Glutamatergic neuron (in vitro differentiated cells): ENCODE data around the gene RAB14. TPM values are rescaled to one million over a fixed set of nuclear protein-coding genes. Genes with fewer than 3 reads are reported as not detected.

Experiments
- DNase-seq: peaks from one replicate; pipeline ENCODE4 v3.0.0; 2022
- H3K27ac Mint-ChIP-seq: one replicate; pipeline ENCODE4 v1.8.0; 2020; ENCODE audit warnings: mild to moderate bottlenecking, mixed read lengths, inconsistent platforms; ENCODE audit not compliant: unreplicated experiment
- H3K27me3 Mint-ChIP-seq: one replicate; pipeline ENCODE4 v1.8.0; 2020; ENCODE audit warnings: mild to moderate bottlenecking, moderate library complexity, mixed read lengths, inconsistent platforms; ENCODE audit not compliant: unreplicated experiment
- H3K36me3 Mint-ChIP-seq: one replicate; pipeline ENCODE4 v1.8.0; 2020; ENCODE audit warnings: mild to moderate bottlenecking, mixed read lengths, inconsistent platforms; ENCODE audit not compliant: unreplicated experiment
- H3K4me1 Mint-ChIP-seq: one replicate; pipeline ENCODE4 v1.8.0; 2020; ENCODE audit warnings: mild to moderate bottlenecking, low read depth, mixed read lengths, inconsistent platforms; ENCODE audit not compliant: unreplicated experiment
- H3K4me3 Mint-ChIP-seq: one replicate; pipeline ENCODE4 v1.8.0; 2020; ENCODE audit warnings: mild to moderate bottlenecking, mixed read lengths, inconsistent platforms; ENCODE audit not compliant: unreplicated experiment
- H3K9me3 Mint-ChIP-seq: one replicate; pipeline ENCODE4 v1.8.0; 2020; ENCODE audit warnings: mild to moderate bottlenecking, moderate library complexity, mixed read lengths, inconsistent platforms; ENCODE audit not compliant: unreplicated experiment
- total RNA-seq: library from RNA; stranded (reverse); fragmentation: NEBNext Ultra II Directional; extraction: Animal tissue kit (Norgen Biotek cat#: 25700); gene quantifications from one replicate; pipeline ENCODE4 v1.2.1, GENCODE V29; 2021; ENCODE audit not compliant: unreplicated experiment
- TF ChIP-seq, protein P1 (sequence below): fragments of 200-600 bp; sonication (generic); IDR thresholded peaks from one replicate; pipeline ENCODE4 v1.5.0; 2021; ENCODE audit not compliant: partially characterized antibody, unreplicated experiment

Gene RAB14
- total RNA-seq, 1 donor from 2014 or later, result 50.7 TPM

DNA sequence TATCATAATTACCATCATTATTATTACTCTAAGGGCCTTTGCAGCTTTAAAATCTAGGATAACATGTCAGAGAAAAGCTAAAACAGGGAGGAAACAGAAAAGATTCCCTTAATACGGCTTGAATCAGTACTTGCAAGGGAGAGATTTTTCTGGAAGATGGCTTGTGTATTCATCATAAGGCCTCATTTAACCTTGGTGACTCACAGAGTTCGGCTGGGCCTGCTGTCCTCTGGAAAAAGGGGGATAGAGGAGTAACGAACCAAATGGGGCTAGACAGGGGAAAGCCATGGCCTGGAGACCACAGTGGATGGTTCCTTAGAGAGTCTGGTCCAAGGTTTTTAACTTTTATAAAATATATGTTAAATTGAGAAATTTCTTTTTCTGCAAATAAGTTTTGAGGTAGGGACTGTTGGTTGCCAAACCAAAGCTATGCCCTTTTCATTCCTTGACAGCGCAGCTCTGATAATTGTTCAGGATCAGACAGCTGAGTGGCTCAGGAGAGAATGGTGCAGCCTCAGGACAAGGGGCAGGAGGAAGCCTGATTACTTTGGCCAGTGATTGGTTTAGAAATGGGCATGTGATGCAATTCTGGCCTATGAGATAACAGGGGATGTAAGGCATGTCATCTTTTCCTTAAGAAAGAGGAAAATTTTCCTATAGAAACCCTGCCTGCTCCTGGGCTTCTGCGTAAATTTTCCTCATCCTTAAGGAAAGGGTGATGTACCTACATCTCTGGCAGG lies 40.7 kb upstream of the RAB14 start:
- Mint-ChIP-seq H3K4me3 (no peak overlapping the region), H3K36me3 (peaks cover 4% of the 10 kb centered on the region), H3K9me3 (no peaks in the 10 kb centered on the region), H3K4me1 (no peaks in the 10 kb centered on the region), H3K27ac (no peak overlapping the region), H3K27me3 (no peaks in the 10 kb centered on the region)
- TF ChIP-seq, protein P1, sequence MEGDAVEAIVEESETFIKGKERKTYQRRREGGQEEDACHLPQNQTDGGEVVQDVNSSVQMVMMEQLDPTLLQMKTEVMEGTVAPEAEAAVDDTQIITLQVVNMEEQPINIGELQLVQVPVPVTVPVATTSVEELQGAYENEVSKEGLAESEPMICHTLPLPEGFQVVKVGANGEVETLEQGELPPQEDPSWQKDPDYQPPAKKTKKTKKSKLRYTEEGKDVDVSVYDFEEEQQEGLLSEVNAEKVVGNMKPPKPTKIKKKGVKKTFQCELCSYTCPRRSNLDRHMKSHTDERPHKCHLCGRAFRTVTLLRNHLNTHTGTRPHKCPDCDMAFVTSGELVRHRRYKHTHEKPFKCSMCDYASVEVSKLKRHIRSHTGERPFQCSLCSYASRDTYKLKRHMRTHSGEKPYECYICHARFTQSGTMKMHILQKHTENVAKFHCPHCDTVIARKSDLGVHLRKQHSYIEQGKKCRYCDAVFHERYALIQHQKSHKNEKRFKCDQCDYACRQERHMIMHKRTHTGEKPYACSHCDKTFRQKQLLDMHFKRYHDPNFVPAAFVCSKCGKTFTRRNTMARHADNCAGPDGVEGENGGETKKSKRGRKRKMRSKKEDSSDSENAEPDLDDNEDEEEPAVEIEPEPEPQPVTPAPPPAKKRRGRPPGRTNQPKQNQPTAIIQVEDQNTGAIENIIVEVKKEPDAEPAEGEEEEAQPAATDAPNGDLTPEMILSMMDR, result no peak
- no peak for DNase-seq

DNA sequence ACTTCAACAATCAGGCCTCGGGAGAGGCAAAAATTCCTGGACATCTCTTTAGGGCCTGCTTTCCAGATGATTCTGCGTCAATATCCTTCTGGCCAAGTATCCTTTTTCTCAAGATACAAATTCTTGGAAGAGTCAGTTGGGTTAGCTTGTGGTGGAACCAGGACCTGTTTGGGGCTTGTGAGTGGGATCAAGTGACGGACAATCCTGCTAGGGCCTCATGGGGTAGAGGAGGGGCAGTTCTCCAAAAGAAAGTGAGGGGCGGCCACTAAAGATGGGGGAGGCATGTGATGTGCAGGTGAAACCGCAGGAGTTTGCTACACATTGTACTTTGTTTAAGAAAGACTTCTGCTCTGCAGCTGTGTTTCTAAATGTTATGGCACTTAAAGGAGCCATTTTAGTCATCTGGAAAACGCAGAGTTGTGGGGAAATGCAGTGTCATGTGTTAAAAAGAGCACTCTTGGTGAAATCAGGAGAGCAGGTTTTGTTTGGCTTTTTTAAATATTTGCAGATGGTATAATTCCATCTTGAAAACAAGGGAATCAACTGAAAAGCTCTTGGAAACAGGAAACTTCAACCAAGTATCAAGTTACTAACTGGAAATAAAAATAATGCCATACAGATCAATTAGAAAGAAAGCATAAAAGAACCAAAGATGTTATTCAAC lies 38.9 kb upstream of the RAB14 start:
- Mint-ChIP-seq H3K4me3 (no peak overlapping the region), H3K27me3 (peaks cover 2% of the 10 kb centered on the region), H3K9me3 (no peaks in the 10 kb centered on the region), H3K4me1 (no peaks in the 10 kb centered on the region), H3K36me3 (peaks cover 4% of the 10 kb centered on the region), H3K27ac (no peak overlapping the region)
- DNase-seq, result no peak
- TF ChIP-seq, protein P1, result no peak

DNA sequence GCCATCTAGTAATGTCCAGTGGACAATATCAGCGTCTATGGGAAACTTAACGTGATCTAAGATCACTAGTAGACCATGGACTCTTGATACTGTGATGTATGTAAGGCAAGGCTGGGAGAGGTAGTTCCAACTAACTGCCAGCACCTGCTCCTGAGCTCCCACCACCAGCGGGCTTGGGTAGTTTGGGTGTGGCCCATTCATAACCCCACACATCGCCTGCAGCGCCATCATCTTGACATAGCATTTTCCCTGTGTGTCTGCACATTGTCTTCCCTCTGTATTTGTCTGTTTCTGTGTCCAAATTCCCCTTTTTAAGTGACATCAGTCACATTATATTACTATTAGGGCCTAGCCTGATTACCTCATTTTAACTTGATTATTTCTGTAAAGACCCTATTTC lies 38.2 kb upstream of the RAB14 start:
- Mint-ChIP-seq H3K36me3 (peaks cover 4% of the 10 kb centered on the region), H3K27me3 (peaks cover 2% of the 10 kb centered on the region)

DNA sequence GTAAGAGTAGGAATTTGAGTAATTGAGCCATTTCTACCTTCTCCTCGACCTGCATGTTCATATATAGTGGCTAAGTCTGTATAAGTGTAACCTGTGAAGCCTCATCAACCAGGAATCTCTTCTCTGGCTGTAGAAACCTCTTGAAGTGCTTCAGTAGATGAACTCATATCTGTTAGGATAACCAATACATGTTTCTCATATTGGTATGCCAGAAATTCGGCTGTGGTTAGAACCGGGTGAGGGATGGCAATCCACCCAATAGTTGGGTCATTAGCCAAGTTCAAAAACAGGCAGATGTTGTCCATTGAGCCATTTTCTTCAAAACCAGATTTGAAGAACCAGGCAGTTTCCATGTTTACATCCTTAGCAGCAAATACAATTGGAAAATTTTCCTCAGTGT lies 37.4 kb upstream of the RAB14 start:
- Mint-ChIP-seq H3K27me3 (peaks cover 2% of the 10 kb centered on the region), H3K9me3 (no peaks in the 10 kb centered on the region), H3K4me1 (no peaks in the 10 kb centered on the region), H3K27ac (no peak overlapping the region), H3K4me3 (no peak overlapping the region), H3K36me3 (peaks cover 4% of the 10 kb centered on the region)
- no peak for DNase-seq
- TF ChIP-seq, protein P1, result no peak

More for the DNA sequence above, 38.2 kb upstream of the RAB14 start:
- Mint-ChIP-seq H3K9me3 (no peaks in the 10 kb centered on the region), H3K4me1 (no peaks in the 10 kb centered on the region), H3K4me3 (no peak overlapping the region), H3K27ac (no peak overlapping the region)
- no peak for DNase-seq
- TF ChIP-seq, protein P1, result no peak

DNA sequence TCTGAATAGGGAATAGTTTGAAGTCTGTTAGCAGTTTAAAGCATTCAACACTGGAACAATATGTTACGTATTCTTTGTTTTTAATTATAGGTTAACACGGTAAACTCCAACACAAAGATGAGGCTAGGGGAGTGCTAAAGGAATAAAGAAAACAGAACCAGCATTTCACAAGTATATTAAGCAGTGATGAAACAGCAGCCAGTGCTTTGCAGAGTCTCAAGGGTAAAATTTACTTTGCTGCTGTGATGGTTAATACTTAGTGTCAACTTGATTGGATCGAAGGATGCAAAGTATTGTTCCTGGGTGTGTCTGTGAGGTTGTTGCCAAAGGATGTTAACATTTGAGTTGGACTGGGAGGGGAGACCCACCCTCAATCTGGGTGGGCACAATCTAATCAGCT lies 36.2 kb upstream of the RAB14 start:
- H3K4me3 Mint-ChIP-seq, result no peak overlapping the region
- no peaks in the 10 kb centered on the region for H3K4me1 Mint-ChIP-seq
- H3K27ac Mint-ChIP-seq, result no peak overlapping the region
- H3K36me3 Mint-ChIP-seq, result no peaks in the 10 kb centered on the region
- DNase-seq, result no peak
- TF ChIP-seq, protein P1, result no peak
- H3K9me3 Mint-ChIP-seq, result no peaks in the 10 kb centered on the region
- H3K27me3 Mint-ChIP-seq, result peaks cover 2% of the 10 kb centered on the region
